CD4-positive, CD25-positive, alpha-beta regulatory T cell (primary cell): Measurements from ENCODE around the gene MLN. TPM values are rescaled to one million over a fixed set of nuclear protein-coding genes. Genes with fewer than 3 reads are reported as not detected.
"Not testable (repeated sequence)": the region's sequence is repeated elsewhere in the genome, so short reads cannot be mapped to it uniquely, and the experiment has no call there.

Experiments used
- ATAC-seq, 2 donors: fragments of 150-1000 bp; cut with Tn5 transposase; one replicate each; pipeline ENCODE4 v1.10.0; 2021; ENCODE audit warnings: low read depth in 2 of 2, moderate number of reproducible peaks in 2 of 2, moderate library complexity in 1 of 2
- DNase-seq, 3 donors: peaks; one replicate each; pipeline versions ENCODE4 v3.0.0 to v3.0.0-alpha.2; 2012 to 2022; ENCODE audit warnings: mixed read lengths in 1 of 3
- H3K27ac ChIP-seq: one replicate; pipeline ENCODE4 v1.7.0; 2013; ENCODE audit warnings: mild to moderate bottlenecking, low read length; ENCODE audit not compliant: insufficient read depth, poor library complexity, severe bottlenecking
- H3K27me3 ChIP-seq: one replicate; pipeline ENCODE4 v1.7.0; 2013; ENCODE audit warnings: low read length; ENCODE audit not compliant: control insufficient read depth, insufficient read depth
- H3K36me3 ChIP-seq: one replicate; pipeline ENCODE4 v1.7.0; 2013; ENCODE audit warnings: mild to moderate bottlenecking, low read length, moderate library complexity; ENCODE audit not compliant: control insufficient read depth, insufficient read depth
- H3K4me1 ChIP-seq: 2 replicates; pipeline ENCODE4 v1.7.0; 2013; ENCODE audit warnings: mild to moderate bottlenecking, low read length; ENCODE audit not compliant: insufficient read depth, control insufficient read depth, poor library complexity, severe bottlenecking
- H3K4me3 ChIP-seq: one replicate; pipeline ENCODE4 v1.7.0; 2013; ENCODE audit warnings: low read depth, mild to moderate bottlenecking, low read length, moderate library complexity
- H3K9me3 ChIP-seq, 2 experiments: 1 replicate in 1 of 2; 2 replicates in 1 of 2; pipeline ENCODE4 v1.7.0; 2013; ENCODE audit warnings: low read length in 2 of 2, mild to moderate bottlenecking in 1 of 2, moderate library complexity in 1 of 2; ENCODE audit not compliant: control insufficient read depth in 2 of 2
- H3K27ac Mint-ChIP-seq, 3 donors: one replicate each; pipeline ENCODE4 v1.8.0; 2020 to 2022; ENCODE audit warnings: mild to moderate bottlenecking in 3 of 3, mixed read lengths in 3 of 3, moderate library complexity in 2 of 3
- H3K27me3 Mint-ChIP-seq: one replicate; pipeline ENCODE4 v1.8.0; 2022; ENCODE audit warnings: mild to moderate bottlenecking, mixed read lengths
- H3K36me3 Mint-ChIP-seq: one replicate; pipeline ENCODE4 v1.8.0; 2020; ENCODE audit warnings: mixed read lengths
- H3K4me1 Mint-ChIP-seq, 4 donors: one replicate each; pipeline ENCODE4 v1.8.0; 2020 to 2022; ENCODE audit warnings: mixed read lengths in 4 of 4, mild to moderate bottlenecking in 1 of 4
- H3K4me3 Mint-ChIP-seq, 4 donors: one replicate each; pipeline ENCODE4 v1.8.0; 2020 to 2022; ENCODE audit warnings: mild to moderate bottlenecking in 4 of 4, mixed read lengths in 4 of 4, moderate library complexity in 3 of 4
- H3K9me3 Mint-ChIP-seq, 7 donors: one replicate each; pipeline ENCODE4 v1.8.0; 2020 to 2022; ENCODE audit warnings: mixed read lengths in 7 of 7, mild to moderate bottlenecking in 3 of 7, moderate library complexity in 2 of 7
- polyA plus RNA-seq, 4 donors: library from polyadenylated mRNA; unstranded; fragments of 300-500 nt; fragmentation: Illumina TruSeq; gene quantifications; one replicate each; pipeline ENCODE4 v1.2.3, GENCODE V29; 2021
- total RNA-seq: library from RNA; stranded (reverse); gene quantifications from one replicate; pipeline ENCODE4 v1.2.3, GENCODE V29; 2022

MLN gene
- total and polyA plus RNA-seq, 5 donors from 2014 or later: not detected

GRCh38 chr6:33831725-33832124 lies 27.9 kb upstream of the MLN start:
- H3K4me1 Mint-ChIP-seq, H3K27ac Mint-ChIP-seq, H3K36me3 ChIP-seq, H3K4me1 ChIP-seq, H3K27ac ChIP-seq, H3K4me3 ChIP-seq, ATAC-seq, H3K9me3 Mint-ChIP-seq, H3K36me3 Mint-ChIP-seq, H3K9me3 ChIP-seq, H3K27me3 ChIP-seq, H3K4me3 Mint-ChIP-seq, DNase-seq: not testable (repeated sequence)
- H3K27me3 Mint-ChIP-seq: peaks cover 24% of the 10 kb centered on the region

GRCh38 chr6:33830635-33831240 lies 26.9 kb upstream of the MLN start:
- H3K9me3 Mint-ChIP-seq: peaks cover 0 to 2% (median 0%) of the 10 kb centered on the region in 7 donors
- H3K36me3 ChIP-seq: no peaks in the 10 kb centered on the region
- H3K27ac ChIP-seq: no peak overlapping the region
- H3K4me3 ChIP-seq: no peak overlapping the region
- H3K4me1 Mint-ChIP-seq: no peaks in the 10 kb centered on the region
- ATAC-seq: no peak
- no peaks in the 10 kb centered on the region for H3K27me3 ChIP-seq
- no peaks in the 10 kb centered on the region for H3K36me3 Mint-ChIP-seq
- no peak for DNase-seq
- H3K4me3 Mint-ChIP-seq: no peak overlapping the region
- peaks cover 25% of the 10 kb centered on the region for H3K27me3 Mint-ChIP-seq
- peak overlapping the region in 1 of 3 donors; percentile 57 for H3K27ac Mint-ChIP-seq
- H3K4me1 ChIP-seq: no peaks in the 10 kb centered on the region
- H3K9me3 ChIP-seq: no peaks in the 10 kb centered on the region

DNA sequence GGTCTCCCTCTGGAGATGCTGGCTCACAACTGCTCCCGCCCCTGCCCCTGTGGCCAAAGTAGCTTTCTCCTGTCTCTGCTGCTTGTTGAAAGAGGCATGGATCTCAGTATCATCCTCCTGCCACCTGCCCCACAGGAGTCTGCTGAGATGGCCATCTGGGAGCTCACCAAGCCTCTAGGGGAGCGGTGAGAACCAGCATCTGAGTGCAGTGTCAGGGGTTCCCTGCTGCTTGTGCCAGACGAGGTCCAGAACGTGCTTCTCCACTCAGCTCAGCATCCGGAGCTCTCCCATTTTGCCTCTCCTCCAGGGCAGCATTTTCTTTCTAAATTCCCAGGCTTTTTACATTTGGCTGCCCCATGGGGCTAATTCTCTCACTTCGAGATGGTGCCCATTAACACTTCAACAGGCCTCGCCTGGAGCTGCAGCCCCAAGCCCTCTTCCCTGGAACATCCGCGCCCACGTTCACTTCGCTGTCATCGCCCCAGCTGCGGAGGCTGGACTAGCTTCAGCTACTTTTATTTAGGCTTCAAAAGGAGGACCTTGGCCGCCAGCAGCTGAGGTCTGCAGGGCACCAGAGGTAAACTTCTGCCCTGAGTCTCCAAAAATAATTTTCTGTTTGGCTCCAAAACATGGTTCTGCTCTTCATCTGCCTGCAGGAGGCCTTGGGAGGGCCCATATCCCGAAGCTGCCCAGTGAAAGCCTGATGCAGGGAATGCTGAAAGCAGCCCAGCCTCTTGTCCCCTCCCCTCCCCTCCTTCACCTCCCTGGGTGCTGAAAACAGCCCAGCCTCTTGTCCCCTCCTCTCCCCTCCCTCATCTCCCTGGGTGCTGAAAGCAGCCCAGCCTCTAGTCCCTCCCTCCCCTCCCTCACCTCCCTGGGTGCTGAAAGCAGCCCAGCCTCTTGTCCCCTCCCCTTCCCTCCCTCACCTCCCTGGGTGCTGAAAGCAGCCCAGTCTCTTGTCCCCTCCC lies 25.2 kb upstream of the MLN start:
- Histone ChIP-seq H3K9me3 (no peaks in the 10 kb centered on the region), H3K36me3 (no peaks in the 10 kb centered on the region), H3K27ac (no peak overlapping the region), H3K4me3 (no peak overlapping the region), H3K4me1 (no peaks in the 10 kb centered on the region), H3K27me3 (no peaks in the 10 kb centered on the region)
- peaks cover 0 to 2% (median 0%) of the 10 kb centered on the region in 7 donors for H3K9me3 Mint-ChIP-seq
- peaks cover 26% of the 10 kb centered on the region for H3K27me3 Mint-ChIP-seq
- no peak for ATAC-seq
- H3K36me3 Mint-ChIP-seq: no peaks in the 10 kb centered on the region
- no peaks in the 10 kb centered on the region for H3K4me1 Mint-ChIP-seq
- no peak overlapping the region for H3K4me3 Mint-ChIP-seq
- peak overlapping the region in 1 of 3 donors; percentile 49 for H3K27ac Mint-ChIP-seq
- no peak for DNase-seq

- H3K36me3 ChIP-seq: no peaks in the 10 kb centered on the region
- Mint-ChIP-seq H3K4me1 (no peaks in the 10 kb centered on the region), H3K27ac (no peak overlapping the region), H3K4me3 (no peak overlapping the region), H3K9me3 (no peaks in the 10 kb centered on the region), H3K36me3 (no peaks in the 10 kb centered on the region), H3K27me3 (peaks cover 26% of the 10 kb centered on the region)
- no peak for DNase-seq
- H3K27me3 ChIP-seq: no peaks in the 10 kb centered on the region
- no peak overlapping the region for H3K4me3 ChIP-seq
- H3K27ac ChIP-seq: no peak overlapping the region
- H3K4me1 ChIP-seq: no peaks in the 10 kb centered on the region
- ATAC-seq: no peak
- H3K9me3 ChIP-seq: no peaks in the 10 kb centered on the region
Observed at GRCh38 chr6:33828452-33828763, 24.6 kb upstream of the MLN start.

DNA sequence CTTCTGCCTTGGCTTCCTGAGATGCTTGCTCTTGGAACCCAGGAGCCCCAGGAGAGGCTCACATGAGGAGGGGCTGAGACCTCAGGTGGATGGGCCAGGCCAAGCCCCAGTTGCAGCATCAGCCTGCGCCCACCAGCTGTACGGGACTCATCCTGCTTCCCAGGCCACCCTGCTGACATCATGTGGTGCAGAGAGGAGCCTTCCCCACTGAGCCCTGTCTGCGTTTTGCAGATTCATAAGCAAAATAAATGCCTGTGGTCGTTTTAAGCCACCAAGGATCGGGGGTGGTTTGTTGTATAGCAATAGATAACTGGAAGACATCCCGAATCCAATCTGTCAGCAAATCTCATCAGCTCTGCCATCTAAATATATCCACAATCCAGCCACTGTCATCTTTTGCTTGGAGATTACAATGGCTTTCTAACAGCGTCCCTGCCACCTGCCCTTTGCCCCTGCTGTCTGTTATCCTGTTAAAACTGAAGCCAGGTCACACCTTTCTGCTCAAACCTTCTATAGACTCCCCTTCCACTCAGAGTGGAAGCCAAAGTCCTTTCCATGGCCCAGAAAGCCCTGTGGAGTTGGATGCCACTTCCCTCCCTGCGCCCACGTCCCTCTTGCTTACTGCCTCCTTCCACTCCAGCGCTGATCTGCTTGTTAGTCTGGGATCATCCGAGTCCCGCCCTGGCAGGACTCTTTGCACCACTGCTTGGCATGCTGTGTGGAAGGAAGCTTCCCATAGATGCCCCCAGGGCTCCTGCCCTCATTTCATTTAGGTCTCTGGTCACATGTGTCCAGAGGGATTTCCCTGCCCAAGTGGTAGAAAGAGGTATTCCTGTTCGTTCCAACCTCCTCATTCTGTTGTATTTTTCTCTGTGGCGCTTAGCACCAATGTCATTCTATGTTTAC lies 24.0 kb upstream of the MLN start:
- Histone ChIP-seq H3K36me3 (no peaks in the 10 kb centered on the region), H3K4me3 (no peak overlapping the region), H3K9me3 (no peaks in the 10 kb centered on the region), H3K27me3 (no peaks in the 10 kb centered on the region), H3K4me1 (no peaks in the 10 kb centered on the region), H3K27ac (no peak overlapping the region)
- Mint-ChIP-seq H3K27ac (no peak overlapping the region), H3K9me3 (no peaks in the 10 kb centered on the region), H3K27me3 (peaks cover 26% of the 10 kb centered on the region), H3K4me3 (no peak overlapping the region), H3K36me3 (no peaks in the 10 kb centered on the region), H3K4me1 (no peaks in the 10 kb centered on the region)
- DNase-seq: no peak
- no peak for ATAC-seq

DNA sequence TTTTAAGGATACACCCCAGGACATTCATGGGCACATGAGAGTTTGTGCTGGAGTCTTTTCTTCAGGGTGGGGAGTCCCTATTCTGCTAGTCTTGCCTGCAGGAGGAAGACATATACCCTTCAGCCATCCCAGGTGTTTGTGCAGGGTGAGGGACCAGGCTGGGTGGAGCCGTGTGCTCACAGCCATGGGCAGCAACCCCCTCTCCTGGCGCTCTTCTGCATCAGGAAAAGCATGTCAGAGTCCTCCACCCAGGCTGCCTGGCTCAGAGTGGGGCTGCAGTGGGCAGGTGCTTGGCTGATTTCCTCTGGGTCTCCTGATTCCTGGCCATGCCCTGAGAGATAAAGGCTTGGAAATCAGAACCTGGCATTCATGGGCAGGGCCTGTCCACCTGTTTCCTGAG lies 22.7 kb upstream of the MLN start:
- no peaks in the 10 kb centered on the region for H3K27me3 ChIP-seq
- ATAC-seq (no peak), DNase-seq (no peak)
- no peaks in the 10 kb centered on the region for H3K9me3 ChIP-seq
- H3K4me1 Mint-ChIP-seq: no peaks in the 10 kb centered on the region
- no peaks in the 10 kb centered on the region for H3K36me3 ChIP-seq
- H3K27me3 Mint-ChIP-seq: peaks cover 26% of the 10 kb centered on the region
- no peaks in the 10 kb centered on the region for H3K4me1 ChIP-seq
- H3K4me3 Mint-ChIP-seq: no peak overlapping the region
- no peak overlapping the region for H3K4me3 ChIP-seq
- H3K27ac ChIP-seq: no peak overlapping the region
- no peak overlapping the region for H3K27ac Mint-ChIP-seq
- H3K36me3 Mint-ChIP-seq: no peaks in the 10 kb centered on the region
- no peaks in the 10 kb centered on the region for H3K9me3 Mint-ChIP-seq

- no peaks in the 10 kb centered on the region for H3K36me3 Mint-ChIP-seq
- peaks cover 0 to 5% (median 1%) of the 10 kb centered on the region in 4 donors for H3K4me1 Mint-ChIP-seq
- no peak for DNase-seq
- Histone ChIP-seq H3K27ac (no peak overlapping the region), H3K9me3 (no peaks in the 10 kb centered on the region), H3K4me3 (no peak overlapping the region), H3K27me3 (no peaks in the 10 kb centered on the region), H3K4me1 (no peaks in the 10 kb centered on the region), H3K36me3 (no peaks in the 10 kb centered on the region)
- peak overlapping the region in 1 of 3 donors; percentile 1 for H3K27ac Mint-ChIP-seq
- H3K4me3 Mint-ChIP-seq: no peak overlapping the region
- ATAC-seq: no peak
- H3K27me3 Mint-ChIP-seq: peaks cover 20% of the 10 kb centered on the region
- no peaks in the 10 kb centered on the region for H3K9me3 Mint-ChIP-seq
Observed at GRCh38 chr6:33824461-33825154, 20.8 kb upstream of the MLN start.
